C4-2B (cell line): Measurements from ENCODE around the gene EVA1A.

Source experiments
- ZFX ChIP-seq: fragments of 450-650 bp; IDR thresholded peaks from 2 replicates; pipeline ENCODE4 v1.6.1; 2017
- TF ChIP-seq, protein P1 (sequence below): fragments of 450-650 bp; conservative IDR thresholded peaks from 2 replicates; pipeline ENCODE4 v1.5.1; 2017; ENCODE audit warnings: mild to moderate bottlenecking

DNA sequence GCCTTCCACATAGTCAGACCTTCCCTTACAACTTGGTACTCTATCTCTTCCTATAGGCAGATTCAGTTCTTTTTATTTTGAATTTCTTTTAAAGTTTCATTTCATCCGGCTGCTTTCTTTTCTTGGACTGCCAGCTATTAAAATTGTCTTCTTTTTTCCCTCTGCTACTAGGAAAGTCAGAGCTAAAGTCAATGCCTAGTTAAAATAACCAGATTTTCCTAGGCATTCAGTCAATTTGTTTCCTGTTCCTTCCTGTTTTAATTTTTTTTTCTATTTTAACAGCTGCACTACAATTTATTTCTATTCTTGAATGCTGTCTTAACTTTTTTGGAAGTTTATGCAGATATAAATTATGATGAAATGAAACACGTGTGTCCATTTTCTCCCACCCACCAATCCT is 84.8 kb downstream of the EVA1A start:
- TF ChIP-seq, protein P1, sequence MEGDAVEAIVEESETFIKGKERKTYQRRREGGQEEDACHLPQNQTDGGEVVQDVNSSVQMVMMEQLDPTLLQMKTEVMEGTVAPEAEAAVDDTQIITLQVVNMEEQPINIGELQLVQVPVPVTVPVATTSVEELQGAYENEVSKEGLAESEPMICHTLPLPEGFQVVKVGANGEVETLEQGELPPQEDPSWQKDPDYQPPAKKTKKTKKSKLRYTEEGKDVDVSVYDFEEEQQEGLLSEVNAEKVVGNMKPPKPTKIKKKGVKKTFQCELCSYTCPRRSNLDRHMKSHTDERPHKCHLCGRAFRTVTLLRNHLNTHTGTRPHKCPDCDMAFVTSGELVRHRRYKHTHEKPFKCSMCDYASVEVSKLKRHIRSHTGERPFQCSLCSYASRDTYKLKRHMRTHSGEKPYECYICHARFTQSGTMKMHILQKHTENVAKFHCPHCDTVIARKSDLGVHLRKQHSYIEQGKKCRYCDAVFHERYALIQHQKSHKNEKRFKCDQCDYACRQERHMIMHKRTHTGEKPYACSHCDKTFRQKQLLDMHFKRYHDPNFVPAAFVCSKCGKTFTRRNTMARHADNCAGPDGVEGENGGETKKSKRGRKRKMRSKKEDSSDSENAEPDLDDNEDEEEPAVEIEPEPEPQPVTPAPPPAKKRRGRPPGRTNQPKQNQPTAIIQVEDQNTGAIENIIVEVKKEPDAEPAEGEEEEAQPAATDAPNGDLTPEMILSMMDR, result no peak
- no peak for TF ChIP-seq ZFX
